NB4 (cell line): Measurements from ENCODE around the gene IGFBP4.

ENCODE experiments used
- DNase-seq: peaks from one replicate; pipeline ENCODE4 v3.0.0; 2010; ENCODE audit warnings: low read depth
- H3K4me3 ChIP-seq: one replicate; pipeline ENCODE4 v1.5.1; 2011; ENCODE audit warnings: mild to moderate bottlenecking, low read depth, low read length, moderate library complexity
- CTCF ChIP-seq: IDR thresholded peaks from one replicate; pipeline ENCODE4 v1.5.1; 2012; ENCODE audit warnings: low read depth, low read length
- MAX ChIP-seq: IDR thresholded peaks from 2 replicates; pipeline ENCODE4 v1.6.1; 2011; ENCODE audit warnings: low read depth, low read length
- MYC ChIP-seq: IDR thresholded peaks from 2 replicates; pipeline ENCODE4 v1.6.1; 2011; ENCODE audit warnings: low read depth, low read length
- POLR2A ChIP-seq: IDR thresholded peaks from 2 replicates; pipeline ENCODE4 v1.6.1; 2011; ENCODE audit warnings: mild to moderate bottlenecking; ENCODE audit not compliant: insufficient read length; ENCODE audit errors: extremely low read depth

Gene IGFBP4

GRCh38 chr17:40459636-40460603, 16.7 kb downstream of the IGFBP4 start:
- TF ChIP-seq CTCF (no peak), MYC (no peak), POLR2A (no peak), MAX (no peak)
- H3K4me3 ChIP-seq, result no peak overlapping the region
- no peak for DNase-seq

- no peak for TF ChIP-seq CTCF
- TF ChIP-seq MYC, result no peak
- TF ChIP-seq POLR2A, result no peak
- no peak for TF ChIP-seq MAX
- DNase-seq, result no peak
- H3K4me3 ChIP-seq, result no peak overlapping the region
These were observed 17.3 kb downstream of the IGFBP4 start for GRCh38 chr17:40460604-40460967.

GRCh38 chr17:40460968-40461731, 17.9 kb downstream of the IGFBP4 start:
- no peak overlapping the region for H3K4me3 ChIP-seq
- DNase-seq, result no peak
- TF ChIP-seq CTCF (no peak), MAX (no peak)

- no peak for TF ChIP-seq MAX
- TF ChIP-seq MYC, result no peak
- no peak for TF ChIP-seq CTCF
These were observed 18.6 kb downstream of the IGFBP4 start for GRCh38 chr17:40461732-40462342.

GRCh38 chr17:40462343-40463121, 19.3 kb downstream of the IGFBP4 start:
- no peak overlapping the region for H3K4me3 ChIP-seq
- no peak for DNase-seq
- TF ChIP-seq POLR2A, result no peak
- no peak for TF ChIP-seq MYC
- TF ChIP-seq MAX, result no peak

More at GRCh38 chr17:40461732-40462342, 18.6 kb downstream of the IGFBP4 start:
- no peak overlapping the region for H3K4me3 ChIP-seq
- DNase-seq, result no peak
